Glomerular visceral epithelial cell (primary cell): ENCODE measurements around the gene TMEM120A.

Source experiments
- DNase-seq: peaks from one replicate; pipeline ENCODE4 v3.0.0-alpha.2; 2016; ENCODE audit errors: extremely low spot score

Gene TMEM120A

GRCh38 chr7:75995052-75995471 lies 667 bp upstream of the TMEM120A start:
- no peak for DNase-seq

- DNase-seq = peak; percentile 49
Measured at GRCh38 chr7:75993689-75994387, 557 bp downstream of the TMEM120A start.

GRCh38 chr7:75992083-75992755 lies 2.2 kb downstream of the TMEM120A start:
- DNase-seq = no peak

- no peak for DNase-seq
Measured at GRCh38 chr7:75991531-75992082, 2.8 kb downstream of the TMEM120A start.

GRCh38 chr7:75989500-75990388 lies 4.7 kb downstream of the TMEM120A start:
- no peak for DNase-seq

GRCh38 chr7:75988568-75989499 lies 5.6 kb downstream of the TMEM120A start:
- no peak for DNase-seq

GRCh38 chr7:75987805-75988567 lies 6.4 kb downstream of the TMEM120A start:
- no peak for DNase-seq

- DNase-seq = no peak
Measured at GRCh38 chr7:75987026-75987804, 7.2 kb downstream of the TMEM120A start.

- no peak for DNase-seq
Measured at GRCh38 chr7:75986147-75986781, 8.1 kb downstream of the TMEM120A start.

- DNase-seq = no peak
Measured at GRCh38 chr7:75985518-75986146, 8.8 kb downstream of the TMEM120A start.

- no peak for DNase-seq
Measured at GRCh38 chr7:75985009-75985517, 9.3 kb downstream of the TMEM120A start.

GRCh38 chr7:75984130-75985008 lies 10.0 kb downstream of the TMEM120A start:
- DNase-seq = no peak

- DNase-seq = no peak
Measured at GRCh38 chr7:75983471-75984129, 10.8 kb downstream of the TMEM120A start.

GRCh38 chr7:75982306-75983064 lies 11.9 kb downstream of the TMEM120A start:
- no peak for DNase-seq

GRCh38 chr7:75981453-75982305 lies 12.7 kb downstream of the TMEM120A start:
- no peak for DNase-seq
